HepG2 (cell line): ENCODE results near the gene SLC9A1. TPM values are rescaled to one million over a fixed set of nuclear protein-coding genes. Genes with fewer than 3 reads are reported as not detected.

Source experiments
- AFF4 ChIP-seq: sonication (generic); formaldehyde crosslinking; IDR thresholded peaks from 2 replicates; pipeline ENCODE4 v1.4.0; 2020; ENCODE audit warnings: missing genetic modification reagents
- ATF6 ChIP-seq: sonication (generic); formaldehyde crosslinking; conservative IDR thresholded peaks from 2 replicates; pipeline ENCODE4 v1.4.0; 2020; ENCODE audit warnings: missing genetic modification reagents
- JUN ChIP-seq: sonication (generic); formaldehyde crosslinking; IDR thresholded peaks from 2 replicates; pipeline ENCODE4 v1.4.0; 2020; ENCODE audit warnings: mild to moderate bottlenecking, missing genetic modification reagents
- MED13 ChIP-seq: sonication (generic); formaldehyde crosslinking; IDR thresholded peaks from 2 replicates; pipeline ENCODE4 v1.5.0; 2020; ENCODE audit warnings: missing genetic modification reagents
- MNT ChIP-seq: fragments of 450-650 bp; IDR thresholded peaks from 2 replicates; pipeline ENCODE4 v1.6.1; 2016
- NAIF1 ChIP-seq: sonication (generic); formaldehyde crosslinking; IDR thresholded peaks from 2 replicates; pipeline ENCODE4 v1.5.0; 2020; ENCODE audit warnings: mild to moderate bottlenecking, missing genetic modification reagents, borderline replicate concordance
- POGZ ChIP-seq: sonication (generic); formaldehyde crosslinking; IDR thresholded peaks from 2 replicates; pipeline ENCODE4 v1.4.0; 2020; ENCODE audit warnings: mild to moderate bottlenecking, missing genetic modification reagents
- SMYD3 ChIP-seq: sonication (generic); formaldehyde crosslinking; IDR thresholded peaks from 2 replicates; pipeline ENCODE4 v1.8.1; 2023; ENCODE audit warnings: mild to moderate bottlenecking, missing genetic modification reagents
- TAF15 ChIP-seq: fragments of 200-400 bp; formaldehyde crosslinking; IDR thresholded peaks from one replicate; pipeline ENCODE4 v1.6.1; 2018; ENCODE audit warnings: mild to moderate bottlenecking, low read depth, low read length; ENCODE audit not compliant: poor library complexity, severe bottlenecking
- ZNF230 ChIP-seq: sonication (generic); formaldehyde crosslinking; IDR thresholded peaks from 2 replicates; pipeline ENCODE4 v1.4.0; 2020; ENCODE audit warnings: mild to moderate bottlenecking, missing genetic modification reagents
- ZNF276 ChIP-seq: sonication (generic); formaldehyde crosslinking; IDR thresholded peaks from 2 replicates; pipeline ENCODE4 v1.4.0; 2020; ENCODE audit warnings: mild to moderate bottlenecking, low read depth, missing genetic modification reagents
- ZNF34 ChIP-seq: sonication (generic); formaldehyde crosslinking; IDR thresholded peaks from 2 replicates; pipeline ENCODE4 v1.4.0; 2020; ENCODE audit warnings: mild to moderate bottlenecking, missing genetic modification reagents, borderline replicate concordance
- ZNF343 ChIP-seq: sonication (generic); formaldehyde crosslinking; IDR thresholded peaks from 2 replicates; pipeline ENCODE4 v1.4.0; 2020; ENCODE audit warnings: mild to moderate bottlenecking, missing genetic modification reagents
- ZNF687 ChIP-seq: sonication (generic); formaldehyde crosslinking; IDR thresholded peaks from 2 replicates; pipeline ENCODE4 v1.5.1; 2020; ENCODE audit warnings: mild to moderate bottlenecking, missing genetic modification reagents, moderate library complexity
- polyA plus RNA-seq, 8 experiments: library from polyadenylated mRNA; depleted of rRNA in 3 of 8; stranded (reverse) in 7 of 8; unstranded in 1 of 8; fragments of >200 nt; fragmentation: Illumina TruSeq in 4 of 8; extraction: Trizol in 4 of 8; gene quantifications; 2 replicates each; pipeline versions ENCODE4 v1.2.1 to v1.2.3, GENCODE V29; 2011 to 2016; ENCODE audit warnings: low read depth in 4 of 8, missing spikeins in 1 of 8, mixed read lengths in 1 of 8; ENCODE audit not compliant: insufficient read depth in 1 of 8
- total RNA-seq, 5 experiments: library from RNA; depleted of rRNA; stranded (reverse); fragments of >200 nt; fragmentation: Illumina TruSeq; extraction: Trizol; gene quantifications; 2 replicates each; pipeline ENCODE4 v1.2.3, GENCODE V29; 2016; ENCODE audit warnings: low read depth in 1 of 5

SLC9A1 gene
- total and polyA plus RNA-seq, 2 of the 13 experiments (the other 11 are each of a cell fraction or from before 2014, with no cell fraction given) = 1.4 to 2.9 TPM

- TF ChIP-seq ATF6 (CRISPR knock-in tag) (no peak), ZNF276 (CRISPR knock-in tag) (no peak), MNT (peak; percentile 22; the same call in 1 of the 2 replicates), ZNF687 (CRISPR knock-in tag) (peak; percentile 67), ZNF343 (CRISPR knock-in tag) (no peak), TAF15 (no peak), JUN (no peak), POGZ (CRISPR knock-in tag) (no peak), MED13 (no peak), NAIF1 (no peak), ZNF34 (CRISPR knock-in tag) (no peak), ZNF230 (CRISPR knock-in tag) (no peak), SMYD3 (CRISPR knock-in tag) (no peak), AFF4 (CRISPR knock-in tag) (no peak)
Observed at GRCh38 chr1:27111626-27112573, 43.0 kb downstream of the SLC9A1 start (continued).
